HL-60/S4 treated with retinoic acid at 250 ng/mL for 4 days and 3 days (cell line): ENCODE results near the gene DGLUCY.
"Not testable (repeated sequence)": the region's sequence is repeated elsewhere in the genome, so short reads cannot be mapped to it uniquely, and the experiment has no call there.

Experiments
- in situ Hi-C: fragments of 300-500 bp; cut with MboI; formaldehyde crosslinking; loops from 2 replicates; pipeline ENCODE4 v1.7.0; 2022; ENCODE audit warnings: low sequenced_read_pairs

DGLUCY gene

DNA sequence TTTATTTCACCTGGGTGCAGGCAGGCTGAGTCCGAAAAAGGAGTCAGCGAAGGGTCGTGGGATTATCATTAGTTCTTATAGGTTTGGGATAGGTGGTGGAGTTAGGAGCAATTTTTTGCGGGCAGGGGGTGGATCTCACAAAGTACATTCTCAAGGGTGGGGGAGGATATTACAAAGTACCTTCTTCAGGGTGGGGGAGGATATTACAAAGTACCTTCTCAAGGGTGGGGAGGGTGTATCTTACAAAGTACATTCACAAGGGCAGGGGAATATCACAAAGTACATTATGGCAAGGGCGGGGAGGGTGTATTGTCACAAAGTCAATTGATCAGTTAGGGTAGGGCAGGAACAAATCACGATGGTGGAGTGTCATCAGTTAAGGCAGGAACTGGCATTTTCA lies 86.9 kb downstream of the DGLUCY start:
- in situ Hi-C loops = not testable (repeated sequence)

DNA sequence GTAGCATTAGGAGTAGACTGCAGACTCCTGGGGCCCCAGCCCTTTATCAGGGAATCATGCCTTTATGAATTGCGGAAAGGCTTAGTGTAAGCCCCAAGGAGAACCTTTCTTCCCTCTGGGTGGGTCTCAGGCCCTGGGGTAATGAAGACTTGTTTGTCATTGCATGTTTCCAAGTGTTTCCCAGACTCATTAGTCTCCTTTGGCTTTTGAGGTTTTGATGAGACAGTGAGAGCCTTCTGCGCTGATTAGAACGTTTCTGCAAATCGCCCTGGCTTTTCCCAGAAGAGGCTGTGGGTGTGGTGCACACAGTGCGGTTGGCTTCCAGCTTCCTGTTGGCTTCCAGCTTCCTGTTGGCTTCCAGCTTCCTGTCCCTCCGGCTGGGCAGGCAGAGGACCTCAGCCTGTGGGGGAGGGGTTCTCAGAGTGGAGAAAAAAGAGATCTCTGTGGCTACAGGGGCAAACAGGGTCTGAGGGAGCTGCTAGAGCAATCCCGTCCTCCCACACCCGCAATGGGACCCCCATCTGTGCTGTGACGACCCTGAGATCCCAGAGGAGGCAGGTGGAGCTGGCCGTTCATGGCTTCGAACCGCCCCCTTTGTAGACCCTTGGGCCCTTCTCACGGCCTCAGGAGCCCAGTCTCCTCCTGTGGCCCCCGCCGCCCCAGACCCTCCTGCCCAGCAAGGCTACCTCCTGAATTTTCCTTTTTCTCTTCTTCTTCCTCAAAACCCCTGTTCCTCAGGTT lies 88.5 kb downstream of the DGLUCY start:
- in situ Hi-C loops = no loop called here

DNA sequence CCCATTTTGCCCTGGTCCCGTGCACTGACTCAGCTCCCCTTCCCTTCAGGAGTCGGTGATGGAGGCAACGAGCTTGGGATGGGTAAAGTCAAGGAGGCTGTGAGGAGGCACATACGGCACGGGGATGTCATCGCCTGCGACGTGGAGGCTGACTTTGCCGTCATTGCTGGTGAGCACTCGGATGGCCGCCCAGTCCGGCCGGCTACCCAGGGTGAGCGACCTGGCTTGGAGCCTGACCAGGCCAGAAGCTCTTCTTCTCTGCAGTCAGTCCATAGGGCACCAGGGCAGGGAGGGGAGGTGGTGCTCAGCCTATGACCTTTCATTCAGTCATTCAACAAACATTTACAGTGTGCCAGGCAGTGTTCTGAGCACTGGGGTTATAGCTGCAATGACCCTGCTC lies 90.8 kb downstream of the DGLUCY start:
- in situ Hi-C loops = no loop called here

DNA sequence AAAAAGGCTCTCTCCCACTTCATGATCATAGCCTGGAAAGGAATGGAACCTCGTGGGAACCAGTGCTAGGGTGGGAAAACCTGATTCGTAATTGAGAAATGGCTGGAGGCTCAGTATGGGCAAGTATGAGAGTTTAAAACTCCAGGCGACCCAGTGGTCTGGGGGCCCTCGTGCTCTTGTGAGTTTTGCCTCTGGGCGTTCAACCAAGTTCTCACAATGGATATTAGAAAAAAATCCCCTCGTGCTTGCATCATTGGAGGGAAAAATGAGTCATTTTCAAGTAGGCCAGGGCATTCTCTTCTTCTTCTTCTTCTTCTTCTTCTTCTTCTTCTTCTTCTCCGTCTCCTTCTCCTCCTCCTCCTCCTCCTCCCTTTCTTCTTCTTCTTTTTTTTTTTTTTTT lies 91.6 kb downstream of the DGLUCY start:
- in situ Hi-C loops = no loop called here

DNA sequence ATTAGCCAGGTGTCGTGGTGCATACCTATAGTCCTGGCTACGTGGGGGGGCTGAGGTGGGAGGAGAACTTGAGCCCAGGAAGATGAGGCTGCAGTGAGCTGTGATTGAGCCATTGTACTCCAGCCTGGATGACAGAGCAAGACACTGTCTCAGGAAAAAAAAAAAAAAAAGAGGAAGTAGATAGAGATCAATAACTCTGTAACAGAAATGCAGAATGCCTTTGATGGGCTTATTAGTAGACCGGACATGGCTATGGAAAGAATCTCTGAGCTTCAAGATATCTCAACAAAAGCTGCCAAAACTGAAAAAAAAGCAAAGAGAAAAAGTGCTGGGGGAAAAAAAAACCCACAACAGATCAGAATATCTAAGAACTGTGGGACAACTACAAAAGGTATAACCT lies 93.1 kb downstream of the DGLUCY start:
- in situ Hi-C loops = no loop called here

DNA sequence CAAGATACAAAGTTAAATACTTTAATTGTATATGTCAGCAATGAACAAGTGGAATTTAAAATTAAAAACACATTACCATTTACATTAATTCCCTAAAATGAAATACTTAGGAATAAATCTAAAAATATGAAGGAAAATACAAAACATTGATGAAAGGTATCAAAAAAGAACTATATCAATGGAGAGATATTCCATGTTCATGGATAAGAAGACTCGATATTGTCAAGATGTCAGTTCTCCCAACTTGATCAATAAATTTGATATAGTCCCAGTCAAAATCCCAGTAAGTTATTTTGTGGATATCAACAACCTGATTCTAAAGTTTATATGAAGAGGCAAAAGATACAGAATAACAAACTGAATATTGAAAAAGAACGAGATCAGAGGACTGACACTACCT lies 97.1 kb downstream of the DGLUCY start:
- in situ Hi-C loops = no loop called here

DNA sequence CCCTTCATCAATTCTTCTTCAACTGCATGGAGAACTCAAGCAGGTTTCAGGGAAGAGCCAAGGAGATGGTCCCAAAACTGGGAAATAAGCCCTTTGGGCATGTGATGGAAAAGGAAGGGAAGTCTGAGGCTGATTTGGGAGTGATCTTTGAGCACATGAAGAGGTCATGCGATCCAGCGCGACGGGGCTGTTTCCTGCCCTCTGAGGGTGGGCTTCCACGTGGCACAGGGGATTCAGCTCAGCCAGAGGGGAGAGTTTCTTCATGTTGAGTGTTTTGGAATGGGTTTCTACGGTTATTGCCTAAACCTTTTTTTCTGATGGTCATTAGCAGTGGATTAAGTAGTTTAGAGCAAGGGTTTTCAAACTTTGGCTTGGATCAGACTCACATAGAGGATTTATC lies 100.4 kb downstream of the DGLUCY start:
- in situ Hi-C loops = no loop called here

DNA sequence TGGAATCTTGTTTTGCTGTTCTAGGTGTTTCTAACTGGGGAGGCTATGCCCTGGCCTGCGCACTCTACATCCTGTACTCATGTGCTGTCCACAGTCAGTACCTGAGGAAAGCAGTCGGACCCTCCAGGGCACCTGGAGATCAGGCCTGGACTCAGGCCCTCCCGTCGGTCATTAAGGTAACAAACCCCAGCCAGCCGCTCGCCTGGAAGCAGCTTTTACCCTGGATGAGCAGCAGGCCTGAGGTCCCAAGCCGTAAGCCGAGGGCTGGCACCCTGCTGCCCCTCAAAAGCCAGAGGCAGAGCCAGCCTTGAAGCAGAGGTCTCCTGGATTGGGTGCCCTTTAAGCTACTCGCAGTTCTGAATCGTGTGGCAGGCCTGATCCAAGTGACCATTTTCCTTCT lies 101.5 kb downstream of the DGLUCY start:
- in situ Hi-C loops = no loop called here

DNA sequence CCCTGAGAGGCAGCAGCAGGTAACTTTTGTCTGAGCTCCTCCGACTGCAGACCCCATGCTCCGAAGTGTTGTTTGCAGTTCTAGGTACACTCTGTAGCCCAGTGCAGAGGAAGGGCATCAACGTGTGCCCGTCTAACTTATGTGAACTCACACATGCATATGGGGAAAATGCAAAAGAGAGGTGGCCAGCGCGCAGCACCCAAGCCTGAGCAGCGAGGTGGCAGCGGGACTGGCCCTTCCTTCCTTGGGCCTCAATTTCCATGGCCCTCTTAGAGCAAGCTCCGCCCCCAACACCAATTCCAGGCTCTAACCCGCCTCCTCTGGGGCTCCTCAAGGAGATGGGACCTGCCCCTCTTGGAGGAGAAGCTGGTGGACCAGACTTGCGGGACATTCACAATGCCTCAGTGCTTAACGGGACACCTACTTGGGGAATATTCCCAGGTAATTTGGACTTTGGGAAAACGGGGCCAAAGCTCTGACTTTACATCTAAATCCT lies 102.9 kb downstream of the DGLUCY start:
- in situ Hi-C loops = no loop called here

DNA sequence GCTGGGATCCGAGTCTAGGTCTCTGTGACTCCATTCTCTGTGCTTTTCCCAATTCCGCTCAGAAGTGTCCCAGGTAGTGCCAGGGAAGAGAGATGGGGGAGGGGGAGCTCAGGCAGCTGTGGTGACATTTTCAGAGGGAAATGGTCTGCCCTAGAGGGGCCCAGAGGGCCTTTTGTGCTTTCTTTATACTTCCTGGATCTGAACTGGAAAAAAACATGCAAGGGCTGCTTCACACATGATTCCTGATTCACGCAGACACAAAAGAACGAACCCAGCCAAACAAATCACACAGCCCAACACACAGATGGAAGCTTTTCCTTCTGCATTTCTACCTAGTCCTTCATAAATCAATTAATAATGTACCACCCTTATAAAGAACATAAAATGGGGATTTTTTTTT lies 104.1 kb downstream of the DGLUCY start:
- in situ Hi-C loops = no loop called here

DNA sequence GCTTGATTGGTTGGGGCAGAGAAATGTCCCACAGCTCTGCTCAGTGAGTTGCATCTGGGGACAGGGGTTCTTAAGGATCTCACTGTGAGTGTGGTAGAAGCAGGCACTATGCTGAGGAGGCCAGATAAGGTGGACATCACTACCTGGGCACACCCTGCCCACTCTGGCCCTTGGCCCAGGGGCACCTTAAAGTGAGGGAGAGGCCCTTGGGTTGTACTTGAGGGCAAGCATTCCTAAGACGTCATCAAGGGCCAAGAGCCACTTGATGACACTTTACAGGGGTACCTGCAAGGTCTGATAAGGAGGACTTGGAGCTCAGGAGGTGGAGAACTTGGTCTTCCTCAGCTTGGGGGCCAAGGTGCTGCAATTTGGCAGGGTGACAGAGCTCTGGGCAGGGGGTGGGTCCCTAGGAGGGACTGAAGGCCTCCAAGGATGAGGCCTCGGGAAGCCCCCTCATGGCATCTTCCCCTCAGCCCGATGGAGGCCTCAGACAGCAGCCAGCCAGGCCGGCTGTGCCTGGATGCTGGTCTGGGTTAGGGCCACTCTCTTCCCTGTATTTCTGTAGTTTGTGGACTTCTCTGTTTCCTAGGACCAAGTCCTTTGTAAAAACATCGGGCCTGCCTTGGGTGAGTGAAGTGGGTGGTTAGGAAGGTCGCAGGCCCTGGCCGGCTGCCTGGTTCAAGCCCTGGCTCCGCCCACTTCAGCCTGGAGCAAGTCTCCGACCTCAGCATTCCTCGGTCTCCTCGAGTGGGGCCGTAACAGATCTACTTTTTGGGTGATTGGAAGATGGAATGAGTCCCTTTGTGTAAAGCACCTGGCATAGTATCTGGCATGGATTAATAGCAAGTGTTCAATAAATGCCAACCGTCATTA lies 105.9 kb downstream of the DGLUCY start:
- in situ Hi-C loops = no loop called here

DNA sequence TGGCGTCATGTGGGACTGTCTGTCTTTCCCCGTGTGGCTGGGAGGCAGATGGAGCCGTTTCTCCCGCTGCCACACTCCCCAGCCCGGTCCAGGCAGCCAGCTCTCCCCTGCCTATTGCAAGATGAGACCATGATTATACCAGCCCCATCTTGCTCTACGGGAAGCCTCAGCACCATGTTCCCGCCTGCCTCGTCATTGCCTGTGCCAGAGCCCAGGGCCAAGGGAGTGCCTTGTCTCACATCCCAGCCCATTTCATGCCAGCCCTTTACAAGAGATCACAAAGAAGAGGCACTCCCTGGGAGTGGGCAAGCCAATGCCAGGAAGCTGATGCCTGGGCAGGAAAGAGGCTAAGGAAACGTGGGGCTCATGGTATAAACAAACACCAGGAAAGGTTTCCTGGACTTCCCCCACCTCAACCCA lies 106.7 kb downstream of the DGLUCY start:
- in situ Hi-C loops = no loop called here

DNA sequence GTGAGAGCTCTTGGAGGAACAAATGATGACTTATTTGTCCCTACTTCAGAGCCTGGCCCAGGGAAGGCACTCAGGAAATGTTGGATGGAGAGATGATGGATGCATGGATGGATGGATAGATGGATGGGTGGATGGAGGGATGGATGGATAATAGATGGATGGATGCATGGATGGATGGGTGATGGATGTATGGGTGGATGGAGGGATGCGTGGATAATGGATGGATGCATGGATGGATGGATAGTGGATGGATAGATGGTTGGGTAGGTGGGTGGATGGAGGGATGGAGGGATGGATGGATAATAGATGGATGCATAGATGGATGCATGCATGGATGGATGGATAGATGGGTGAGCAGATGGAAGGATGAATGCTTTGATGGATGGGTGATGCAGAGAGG lies 107.4 kb downstream of the DGLUCY start:
- in situ Hi-C loops = no loop called here

DNA sequence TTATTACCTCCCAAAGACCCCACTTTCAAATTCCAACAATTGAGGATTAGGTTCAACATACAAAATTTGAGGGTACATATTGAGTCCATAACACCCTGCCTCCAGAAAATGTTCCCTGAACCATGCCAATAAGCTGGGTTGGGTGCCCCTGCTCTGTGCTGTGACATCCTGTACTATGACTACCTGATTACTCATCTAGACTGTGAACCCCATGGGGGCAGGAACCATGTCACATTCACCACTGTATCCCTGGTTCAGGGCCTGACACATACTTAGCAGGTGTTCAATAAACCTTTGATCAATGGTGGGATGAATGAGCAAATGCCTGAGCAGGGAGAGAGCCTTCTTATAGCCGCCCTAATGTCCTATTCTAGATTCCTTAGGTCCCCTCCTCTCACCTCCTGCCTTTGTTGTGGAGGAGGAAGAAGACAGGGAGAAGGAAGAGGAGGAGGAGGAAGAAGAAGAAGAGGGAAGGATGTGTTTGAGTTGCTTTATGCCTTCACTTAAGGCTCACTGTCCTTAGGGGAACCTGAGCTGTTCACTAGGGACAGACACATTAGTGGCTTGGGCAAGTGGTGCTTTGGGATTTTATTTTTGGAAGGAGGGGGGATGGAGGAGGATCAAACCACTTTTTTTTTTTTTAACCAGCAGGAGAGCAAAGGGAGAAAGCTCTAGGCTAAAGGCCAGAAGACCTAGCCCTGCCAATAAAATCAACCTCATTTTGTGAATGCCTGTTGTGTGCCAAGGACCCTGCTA lies 109.3 kb downstream of the DGLUCY start:
- in situ Hi-C loops = no loop called here

DNA sequence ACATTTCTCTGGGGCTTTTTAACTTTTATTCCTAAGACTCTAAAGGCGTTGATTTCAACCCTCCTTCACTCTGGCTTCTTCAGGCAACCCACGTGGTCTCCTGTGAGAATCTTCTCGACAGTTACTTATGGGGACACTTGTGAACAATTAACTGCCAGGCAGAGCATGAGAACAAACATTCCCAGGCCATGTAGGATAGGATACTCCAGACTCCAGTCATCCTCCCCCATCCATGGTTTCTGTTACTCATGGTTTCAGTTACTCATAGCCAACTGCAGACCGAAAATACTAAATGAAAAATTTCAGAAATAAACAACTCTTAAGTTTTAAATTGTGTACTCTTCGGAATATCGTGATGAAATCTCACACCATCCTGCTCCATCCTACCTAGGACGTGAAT lies 111.2 kb downstream of the DGLUCY start:
- in situ Hi-C loops = no loop called here

DNA sequence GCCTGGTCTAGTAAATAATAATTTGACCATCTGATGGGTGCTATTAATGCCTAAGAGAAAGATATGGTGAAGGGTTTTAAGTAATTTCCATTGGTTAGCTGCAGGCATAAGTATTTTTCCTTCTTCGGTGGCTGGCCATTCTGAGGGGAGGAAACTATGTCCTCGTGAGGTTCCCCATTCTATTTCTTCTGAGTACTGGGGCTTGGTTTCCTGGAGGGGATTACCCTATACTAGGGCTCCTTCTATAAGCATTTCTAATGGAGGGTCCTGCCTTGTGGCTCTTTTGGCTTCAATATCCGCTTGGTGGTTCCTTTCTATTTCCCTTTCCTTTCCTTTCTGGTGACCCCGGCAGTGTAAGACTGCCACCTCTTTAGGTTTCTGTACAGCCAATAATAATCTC lies 112.5 kb downstream of the DGLUCY start:
- in situ Hi-C loops = not testable (repeated sequence)

DNA sequence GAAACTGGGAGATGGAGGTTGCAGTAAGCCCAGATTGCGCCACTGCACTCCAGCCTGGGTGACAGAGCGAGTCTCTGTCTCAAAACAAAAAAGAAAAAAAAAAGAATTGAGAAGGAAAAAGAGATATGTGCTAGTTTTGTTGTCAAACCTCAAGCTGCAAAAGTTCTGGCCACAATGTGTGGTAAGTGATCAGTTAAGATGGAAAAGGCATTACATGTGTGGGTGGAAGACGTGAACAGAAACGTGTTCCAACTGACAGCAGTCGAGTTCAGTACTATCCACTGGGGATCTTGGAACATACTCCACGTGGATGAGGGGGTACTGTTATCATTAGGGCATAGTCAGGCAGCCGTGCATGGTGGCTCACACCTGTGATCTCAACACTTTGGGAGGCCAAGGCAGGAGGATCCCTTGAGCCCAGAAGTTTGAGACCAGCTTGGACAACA lies 113.3 kb downstream of the DGLUCY start:
- in situ Hi-C loops = no loop called here

DNA sequence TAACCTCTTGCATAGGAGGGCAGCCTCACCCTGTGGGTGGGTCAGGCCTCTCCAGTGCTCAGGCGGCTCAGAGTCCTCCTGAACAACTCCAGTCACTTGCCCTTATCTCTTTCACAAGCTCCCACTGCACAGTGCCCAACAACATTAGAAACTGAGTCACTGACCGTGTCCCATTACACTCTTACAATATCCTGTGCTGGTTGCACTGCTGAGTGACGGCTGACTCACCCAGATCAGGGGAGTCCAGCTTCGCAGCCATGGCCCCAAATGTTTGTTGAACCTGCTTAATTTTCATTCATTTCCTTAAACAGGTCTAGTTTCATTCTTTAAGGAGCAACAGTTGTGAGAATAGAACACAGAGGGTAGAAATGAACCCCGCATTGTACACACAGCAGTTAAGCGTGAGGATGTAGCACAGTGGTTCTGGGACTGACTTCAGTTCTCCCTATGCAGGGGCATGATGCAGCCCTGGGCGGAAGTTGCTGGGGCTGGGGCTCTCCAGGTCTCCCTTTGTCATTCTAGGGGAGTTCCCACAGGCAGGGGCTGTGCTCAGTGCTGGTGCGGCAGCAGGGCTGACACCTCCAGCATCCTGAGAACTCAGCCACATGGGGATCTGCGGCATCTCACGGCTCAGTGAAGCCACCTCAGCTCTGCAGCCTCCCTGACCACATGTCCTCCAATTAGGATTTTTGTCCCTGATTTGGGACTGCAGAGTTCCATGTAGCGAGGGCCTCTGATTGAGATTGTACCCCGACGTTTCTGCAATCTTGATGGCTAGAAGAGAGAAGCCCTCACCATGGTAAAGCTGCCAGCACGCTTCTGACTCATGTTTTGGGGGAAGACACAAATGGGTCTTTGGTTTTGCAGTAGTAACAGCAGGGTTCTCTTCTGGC lies 114.5 kb downstream of the DGLUCY start:
- in situ Hi-C loops = no loop called here

DNA sequence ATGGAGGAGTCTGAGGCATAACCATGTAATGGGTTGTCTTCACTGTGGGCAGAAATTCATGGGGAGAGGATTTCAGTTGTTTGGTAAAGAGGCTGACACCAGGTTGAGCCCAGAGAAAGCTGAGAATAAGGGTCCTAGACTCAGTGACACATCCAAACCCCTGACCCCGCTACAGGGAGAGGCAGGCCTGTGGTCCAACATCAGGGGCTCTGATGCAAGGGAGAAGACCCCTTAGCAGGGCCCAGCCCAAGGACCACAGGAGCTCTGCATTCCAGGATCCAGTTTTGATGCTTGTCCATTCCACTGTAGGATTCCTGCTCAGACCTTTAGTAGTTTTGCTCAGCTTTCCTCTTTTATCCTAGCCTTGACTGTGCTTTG lies 115.1 kb downstream of the DGLUCY start:
- in situ Hi-C loops = no loop called here

DNA sequence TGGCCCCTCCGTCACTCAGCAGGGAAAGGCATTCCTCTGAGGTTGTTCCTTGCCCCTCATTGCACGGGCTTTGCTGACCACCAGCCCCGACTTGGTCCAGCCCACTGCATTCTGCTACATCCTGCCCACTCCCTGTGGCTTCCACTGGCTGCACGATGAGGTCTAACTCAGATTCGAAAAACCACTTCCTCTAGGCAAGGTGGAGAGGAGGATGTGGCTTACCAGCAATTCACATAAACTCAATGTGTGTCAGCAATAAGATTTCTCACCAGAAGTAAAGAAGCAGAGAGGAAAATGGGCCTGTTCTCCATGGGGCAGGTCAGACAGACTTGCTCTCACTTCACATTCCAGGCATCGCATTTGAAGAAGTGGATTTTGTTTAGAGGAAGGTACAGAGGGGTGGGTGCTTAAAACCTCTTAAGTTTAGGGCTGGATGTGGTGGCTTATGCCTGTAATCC lies 115.9 kb downstream of the DGLUCY start:
- in situ Hi-C loops = no loop called here
